Esophagus squamous epithelium (tissue), 5 donors: ENCODE measurements around the gene DPRX. TPM values are rescaled to one million over a fixed set of nuclear protein-coding genes. Genes with fewer than 3 reads are reported as not detected.

Experiments
- DNase-seq: peaks from one replicate; lab custom pipeline; 2025; lab: John Stamatoyannopoulos, UW
- H3K27ac ChIP-seq, 4 donors: fragments of 200-600 bp; sonication (generic); one replicate each; pipeline ENCODE4 v1.5.1; 2016 to 2019; ENCODE audit warnings: mild to moderate bottlenecking in 1 of 4
- H3K27me3 ChIP-seq, 4 donors: fragments of 200-600 bp; sonication (generic); 1 replicate in 3 of 4; 2 replicates in 1 of 4; pipeline versions ENCODE4 v1.5.1 to v1.6.0; 2017 to 2021; ENCODE audit warnings: antibody characterized with exemption in 1 of 4
- H3K36me3 ChIP-seq, 3 donors: fragments of 200-600 bp; sonication (generic); one replicate each; pipeline ENCODE4 v1.5.1; 2016 to 2019
- H3K4me1 ChIP-seq, 3 donors: fragments of 200-600 bp; sonication (generic); one replicate each; pipeline ENCODE4 v1.5.1; 2017 to 2019
- H3K4me3 ChIP-seq, 4 donors: fragments of 200-600 bp; sonication (generic); 1 replicate in 3 of 4; 2 replicates in 1 of 4; pipeline ENCODE4 v1.5.1; 2016 to 2019; ENCODE audit warnings: mild to moderate bottlenecking in 2 of 4, moderate library complexity in 1 of 4
- H3K9me3 ChIP-seq, 3 donors: fragments of 200-600 bp; sonication (generic); one replicate each; pipeline ENCODE4 v1.5.1; 2016 to 2019
- CTCF ChIP-seq, 6 experiments: fragments of 450-650 bp in 4 of 6; fragments of 200-600 bp in 2 of 6; sonication (generic) in 2 of 6; IDR thresholded peaks; one replicate each; pipeline ENCODE4 v1.5.1; 2016 to 2019; ENCODE audit warnings: antibody characterized with exemption in 6 of 6, mild to moderate bottlenecking in 4 of 6, moderate library complexity in 4 of 6
- POLR2A ChIP-seq, 4 donors: fragments of 450-650 bp; IDR thresholded peaks; one replicate each; pipeline ENCODE4 v1.6.1; 2017; ENCODE audit warnings: antibody characterized with exemption in 4 of 4, mild to moderate bottlenecking in 4 of 4, moderate library complexity in 3 of 4
- WGBS, 2 donors: methylation state at CpG; one replicate each; pipeline ENCODE4 v1.1.5; 2018; 5-methylcytosine and 5-hydroxymethylcytosine counted together
- intact Hi-C: fragments of 100-400 bp; cut with DNase I; formaldehyde crosslinking; loops from one replicate; pipeline ENCODE4 v1.15.0; 2022
- total RNA-seq, 4 donors: library from RNA; depleted of rRNA; stranded (reverse); fragments of >200 nt; gene quantifications; one replicate each; pipeline ENCODE4 v1.1.0, GENCODE V29; 2016
- donor health status: DM: yes; HTN: yes; CAD: no.

The DPRX gene
- total RNA-seq, 4 donors from 2014 or later, result not detected

DNA sequence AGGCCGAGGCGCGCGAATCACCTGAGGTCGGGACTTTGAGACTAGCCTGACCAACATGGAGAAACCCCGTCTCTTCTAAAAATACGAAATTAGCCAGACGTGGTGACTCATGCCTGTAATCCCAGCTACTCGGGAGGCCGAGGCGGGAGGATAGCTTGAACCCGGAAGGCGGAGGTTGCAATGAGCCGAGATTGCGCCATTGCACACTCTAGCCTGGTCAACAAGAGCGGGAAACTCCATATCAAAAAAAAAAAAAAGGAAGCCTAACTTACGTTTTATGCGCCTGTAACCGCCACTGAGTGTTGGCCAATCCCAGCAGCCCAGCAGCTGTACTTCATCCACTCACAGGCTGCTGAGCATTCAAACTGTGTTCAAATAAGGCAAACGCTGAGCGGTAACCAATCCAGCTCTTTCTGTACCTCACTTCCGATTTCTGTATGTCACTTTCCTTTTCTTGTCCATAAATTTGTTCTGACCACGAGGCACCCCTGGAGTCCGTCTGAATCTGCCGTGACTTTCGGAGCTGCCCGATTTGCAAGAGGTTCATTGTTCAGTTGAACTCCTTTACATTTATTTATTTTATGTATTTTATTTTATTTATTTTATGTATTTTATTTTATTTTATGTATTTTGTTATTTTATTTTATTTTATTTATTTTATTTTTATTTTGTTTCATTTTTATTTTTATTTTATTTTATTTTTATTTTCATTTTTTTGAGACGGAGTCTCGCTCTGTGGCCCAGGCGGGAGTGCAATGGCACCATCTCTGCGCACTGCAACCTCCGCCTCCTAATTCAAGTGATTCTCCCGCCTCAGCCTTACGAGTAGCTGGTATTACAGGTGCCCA, 18.2 kb downstream of the DPRX start:
- H3K9me3 ChIP-seq, result peaks cover 0 to 75% (median 17%) of the 10 kb centered on the region in 3 donors
- no peak overlapping the region for H3K4me3 ChIP-seq
- WGBS, 2 donors, result 92 to 95% methylated on average over 33 to 34 of the region's 34 CpGs
- no peaks in the 10 kb centered on the region for H3K27me3 ChIP-seq
- no peak for DNase-seq
- intact Hi-C loops, result no loop called here
- no peaks in the 10 kb centered on the region for H3K36me3 ChIP-seq
- H3K27ac ChIP-seq, result no peak overlapping the region
- H3K4me1 ChIP-seq, result no peaks in the 10 kb centered on the region
- TF ChIP-seq CTCF (IDR thresholded peaks at IDR 0.05) (no peak), POLR2A (IDR thresholded peaks at IDR 0.05) (no peak)

GRCh38 chr19:53652476-53652875, 20.7 kb downstream of the DPRX start:
- TF ChIP-seq POLR2A (IDR thresholded peaks at IDR 0.05) (no peak), CTCF (IDR thresholded peaks at IDR 0.05) (no peak)
- no peaks in the 10 kb centered on the region for H3K4me1 ChIP-seq
- no peaks in the 10 kb centered on the region for H3K27me3 ChIP-seq
- no peak overlapping the region for H3K4me3 ChIP-seq
- H3K9me3 ChIP-seq, result peaks cover 0 to 76% (median 17%) of the 10 kb centered on the region in 3 donors
- H3K36me3 ChIP-seq, result no peaks in the 10 kb centered on the region
- intact Hi-C loops, result no loop called here
- H3K27ac ChIP-seq, result no peak overlapping the region
- 83 to 91% methylated on average over 4 to 5 of the region's 6 CpGs for WGBS, 2 donors
- no peak for DNase-seq

DNA sequence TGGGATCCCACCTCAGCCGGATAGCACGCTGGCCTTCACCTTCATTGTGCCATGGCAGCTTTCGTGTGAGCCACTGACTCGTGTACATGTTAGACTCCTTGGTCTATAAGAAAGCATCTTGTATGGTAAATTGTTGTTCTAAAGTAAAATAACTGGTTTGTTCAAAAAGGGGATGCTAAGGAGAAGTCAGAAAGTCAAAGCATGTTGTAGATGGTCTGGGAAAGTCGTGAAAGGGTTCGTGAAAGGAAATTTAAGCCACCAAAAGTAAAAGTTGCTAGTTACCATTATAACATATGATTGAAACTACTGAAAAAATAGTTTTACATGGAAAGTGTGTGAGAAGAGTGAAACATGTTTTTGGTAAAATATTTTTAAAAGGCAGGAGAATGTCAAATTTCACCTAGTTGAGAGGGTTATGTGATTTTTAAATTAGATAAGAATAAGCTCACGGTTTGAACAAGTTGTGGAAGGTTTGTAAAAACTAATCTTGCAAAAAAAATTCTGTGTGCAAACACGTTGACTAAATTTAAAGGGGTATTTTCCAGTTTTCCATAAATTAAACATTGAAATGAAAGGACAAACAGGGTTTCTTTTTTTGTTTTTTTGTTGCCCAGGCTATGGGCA, 23.4 kb downstream of the DPRX start:
- H3K9me3 ChIP-seq, result peaks cover 0 to 53% (median 0%) of the 10 kb centered on the region in 3 donors
- H3K27ac ChIP-seq, result no peak overlapping the region
- no peaks in the 10 kb centered on the region for H3K4me1 ChIP-seq
- no peak for TF ChIP-seq POLR2A (IDR thresholded peaks at IDR 0.05)
- no peak for TF ChIP-seq CTCF (IDR thresholded peaks at IDR 0.05)
- DNase-seq, result no peak
- no peaks in the 10 kb centered on the region for H3K36me3 ChIP-seq
- no peak overlapping the region for H3K4me3 ChIP-seq
- intact Hi-C loops, result no loop called here
- H3K27me3 ChIP-seq, result no peaks in the 10 kb centered on the region
- WGBS, 2 donors, result 72 to 78% methylated on average over 8 of the region's 8 CpGs

GRCh38 chr19:53657330-53657729, 25.5 kb downstream of the DPRX start:
- no peak overlapping the region for H3K4me3 ChIP-seq
- no peak overlapping the region for H3K27ac ChIP-seq
- H3K27me3 ChIP-seq, result no peaks in the 10 kb centered on the region
- TF ChIP-seq POLR2A (IDR thresholded peaks at IDR 0.05) (no peak), CTCF (IDR thresholded peaks at IDR 0.05) (no peak)
- peaks cover 0 to 32% (median 0%) of the 10 kb centered on the region in 3 donors for H3K9me3 ChIP-seq
- no peak for DNase-seq
- WGBS, 2 donors, result 54% methylated on average over 4 of the region's 4 CpGs; no CpG with 5 or more reads in 1 of the 2 donors
- H3K36me3 ChIP-seq, result no peaks in the 10 kb centered on the region
- intact Hi-C loops, result no loop called here
- no peaks in the 10 kb centered on the region for H3K4me1 ChIP-seq

DNA sequence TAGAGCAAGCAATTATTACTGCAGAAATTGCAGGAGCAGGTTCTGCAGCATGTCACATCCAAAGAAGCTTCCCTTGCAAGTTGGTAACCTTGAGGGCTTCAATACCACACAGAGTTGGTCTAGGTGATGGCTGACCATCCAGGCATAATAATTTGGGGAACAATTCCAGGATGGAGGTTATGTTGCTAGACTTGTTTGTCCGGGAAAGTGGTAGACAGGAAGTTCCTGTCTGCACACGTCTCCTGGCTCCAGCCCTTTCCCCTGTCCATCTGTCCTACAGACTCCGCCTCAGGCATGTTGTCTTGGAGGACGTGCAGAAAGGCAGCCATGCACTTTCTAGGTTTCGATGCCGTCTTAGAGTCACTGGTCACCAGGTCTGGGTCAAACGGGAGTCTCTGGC, 26.0 kb downstream of the DPRX start:
- Histone ChIP-seq H3K27me3 (no peaks in the 10 kb centered on the region), H3K4me1 (no peaks in the 10 kb centered on the region), H3K27ac (no peak overlapping the region), H3K36me3 (no peaks in the 10 kb centered on the region), H3K4me3 (no peak overlapping the region), H3K9me3 (peaks cover 0 to 28% (median 0%) of the 10 kb centered on the region in 3 donors)
- DNase-seq, result no peak
- TF ChIP-seq CTCF (IDR thresholded peaks at IDR 0.05) (no peak), POLR2A (IDR thresholded peaks at IDR 0.05) (no peak)
- intact Hi-C loops, result no loop called here
- 60 to 67% methylated on average over 7 of the region's 7 CpGs for WGBS, 2 donors
